ENCODE results near the gene CYP2S1. TPM values are rescaled to one million over a fixed set of nuclear protein-coding genes. Genes with fewer than 3 reads are reported as not detected.

Gene CYP2S1
- total RNA-seq, 4 donors from 2014 or later, result 0.32 to 6.5 (median 5.5) TPM

- DNase-seq (ENCODE audit: low spot score) (no peak), ATAC-seq (ENCODE audit: low FRiP score) (no peak)
- no peak for TF ChIP-seq CTCF (IDR thresholded peaks at IDR 0.05)
Measured at GRCh38 chr19:41238244-41238643, 45.2 kb downstream of the CYP2S1 start.

- ATAC-seq (ENCODE audit: low FRiP score) (no peak), DNase-seq (ENCODE audit: low spot score) (no peak)
- no peak for TF ChIP-seq CTCF (IDR thresholded peaks at IDR 0.05)
Measured at GRCh38 chr19:41239363-41239762, 46.3 kb downstream of the CYP2S1 start.

- DNase-seq (ENCODE audit: low spot score) (no peak), ATAC-seq (ENCODE audit: low FRiP score) (no peak)
- no peak for TF ChIP-seq CTCF (IDR thresholded peaks at IDR 0.05)
Measured at GRCh38 chr19:41239961-41240574, 47.0 kb downstream of the CYP2S1 start.

GRCh38 chr19:41241859-41242258, 48.8 kb downstream of the CYP2S1 start:
- ATAC-seq (ENCODE audit: low FRiP score) (no peak), DNase-seq (ENCODE audit: low spot score) (no peak)
- TF ChIP-seq CTCF (IDR thresholded peaks at IDR 0.05), result no peak

- ATAC-seq (ENCODE audit: low FRiP score) (no peak), DNase-seq (ENCODE audit: low spot score) (no peak)
- TF ChIP-seq CTCF (IDR thresholded peaks at IDR 0.05), result no peak
Measured at GRCh38 chr19:41244117-41244516, 51.1 kb downstream of the CYP2S1 start.

- no peak for DNase-seq (ENCODE audit: low spot score)
- no peak for TF ChIP-seq CTCF (IDR thresholded peaks at IDR 0.05)
- no peak for ATAC-seq (ENCODE audit: low FRiP score)
Measured at GRCh38 chr19:41245843-41246242, 52.8 kb downstream of the CYP2S1 start.

- ATAC-seq (ENCODE audit: low FRiP score) (no peak), DNase-seq (ENCODE audit: low spot score) (no peak)
Measured at GRCh38 chr19:41248895-41249294, 55.9 kb downstream of the CYP2S1 start.

More at GRCh38 chr19:41248895-41249294, 55.9 kb downstream of the CYP2S1 start:
- TF ChIP-seq CTCF (IDR thresholded peaks at IDR 0.05), result no peak
